Thymus (tissue), 11 donors: ENCODE data around the gene GLMP. TPM values are rescaled to one million over a fixed set of nuclear protein-coding genes. Genes with fewer than 3 reads are reported as not detected.

Experiments
- DNase-seq, 9 donors: peaks; one replicate each; pipeline ENCODE4 v3.0.0-alpha.2; 2013; ENCODE audit warnings: low spot score in 9 of 9, low read depth in 6 of 9, missing footprints in 1 of 9
- H3K27ac ChIP-seq, 2 donors: one replicate each; pipeline ENCODE4 v1.5.1; 2013; ENCODE audit warnings: control low read depth in 1 of 2, low read depth in 1 of 2, low read length in 1 of 2, mild to moderate bottlenecking in 1 of 2, moderate library complexity in 1 of 2
- H3K27me3 ChIP-seq, 2 donors: one replicate each; pipeline ENCODE4 v1.5.1; 2013; ENCODE audit warnings: low read length in 1 of 2; ENCODE audit not compliant: control insufficient read depth in 2 of 2, insufficient read depth in 1 of 2
- H3K36me3 ChIP-seq, 2 donors: one replicate each; pipeline ENCODE4 v1.5.1; 2013; ENCODE audit warnings: low read length in 1 of 2, mild to moderate bottlenecking in 1 of 2, moderate library complexity in 1 of 2; ENCODE audit not compliant: control insufficient read depth in 2 of 2, insufficient read depth in 2 of 2
- H3K4me1 ChIP-seq, 2 donors: one replicate each; pipeline ENCODE4 v1.5.1; 2013; ENCODE audit warnings: low read length in 2 of 2; ENCODE audit not compliant: control insufficient read depth in 2 of 2, insufficient read depth in 2 of 2
- H3K4me3 ChIP-seq, 2 donors: one replicate each; pipeline ENCODE4 v1.5.1; 2013; ENCODE audit warnings: low read length in 2 of 2, control low read depth in 1 of 2, mild to moderate bottlenecking in 1 of 2
- H3K9me3 ChIP-seq, 2 donors: one replicate each; pipeline ENCODE4 v1.5.1; 2013; ENCODE audit warnings: low read length in 1 of 2, mild to moderate bottlenecking in 1 of 2; ENCODE audit not compliant: control insufficient read depth in 2 of 2, insufficient read depth in 1 of 2
- WGBS: extraction: QIAGEN DNeasy Blood & Tissue Kit; methylation state at CpG from one replicate; pipeline ENCODE4 v1.1.7; 2013; 5-methylcytosine and 5-hydroxymethylcytosine counted together
- polyA plus RNA-seq: library from polyadenylated mRNA; stranded (reverse); fragments of 200-250 nt; gene quantifications from one replicate; pipeline ENCODE4 v1.2.3, GENCODE V29; 2013
- total RNA-seq: library from RNA; stranded (reverse); fragments of 120-200 nt; gene quantifications from one replicate; pipeline ENCODE4 v1.2.4, GENCODE V29; 2013
- donor health status: healthy.

Gene GLMP
- total and polyA plus RNA-seq, 2 donors, result 20.3 to 40.0 TPM

- peak within 1 kb of the TSS; percentile 63 to 77 for H3K4me3 ChIP-seq
- no peaks in the 10 kb centered on the region for H3K9me3 ChIP-seq
- peaks cover 14 to 25% of the 10 kb centered on the region in 2 donors for H3K4me1 ChIP-seq
- peaks cover 25 to 40% of the 10 kb centered on the region in 2 donors for H3K36me3 ChIP-seq
- H3K27me3 ChIP-seq, result no peaks in the 10 kb centered on the region
- peak within 1 kb of the TSS; percentile 87 to 92 for H3K27ac ChIP-seq
- peak; percentile 92 to 99 (median 96) for DNase-seq
- under 1% methylated on average over 50 of the region's 50 CpGs for WGBS
These were observed 12.8 kb downstream of the GLMP start, which contains the start of gene SMG5 for GRCh38 chr1:156282479-156283222. TSS of gene SMG5 (minus strand) at chr1:156282825. CDS start at chr1:156282680, 145 bp downstream.

GRCh38 chr1:156281693-156282478 is 13.6 kb downstream of the GLMP start:
- WGBS, result 15% methylated on average over 22 of the region's 22 CpGs
- H3K4me1 ChIP-seq, result peaks cover 14 to 25% of the 10 kb centered on the region in 2 donors

GRCh38 chr1:156281281-156281680 is 14.2 kb downstream of the GLMP start:
- peak in 3 of 9 donors; percentile 14 to 42 (median 21) for DNase-seq
- peaks cover 34 to 48% of the 10 kb centered on the region in 2 donors for H3K36me3 ChIP-seq
- 59% methylated on average over 8 of the region's 8 CpGs for WGBS
- H3K4me3 ChIP-seq, result peak overlapping the region in 1 of 2 donors; percentile 63
- H3K27ac ChIP-seq, result peak overlapping the region in 1 of 2 donors; percentile 87
- no peaks in the 10 kb centered on the region for H3K9me3 ChIP-seq
- peaks cover 14 to 25% of the 10 kb centered on the region in 2 donors for H3K4me1 ChIP-seq
- H3K27me3 ChIP-seq, result no peaks in the 10 kb centered on the region

More at GRCh38 chr1:156281693-156282478, 13.6 kb downstream of the GLMP start:
- DNase-seq, result peak in 1 of 9 donors; percentile 20
- Histone ChIP-seq H3K27ac (peak overlapping the region in 1 of 2 donors; percentile 87), H3K27me3 (no peaks in the 10 kb centered on the region), H3K36me3 (peaks cover 32 to 44% of the 10 kb centered on the region in 2 donors), H3K9me3 (no peaks in the 10 kb centered on the region), H3K4me3 (peak overlapping the region; percentile 63 to 77)

- H3K9me3 ChIP-seq, result no peaks in the 10 kb centered on the region
- peaks cover 33 to 50% of the 10 kb centered on the region in 2 donors for H3K36me3 ChIP-seq
- no peak overlapping the region for H3K4me3 ChIP-seq
- WGBS, result 97% methylated on average over 3 of the region's 3 CpGs
- H3K4me1 ChIP-seq, result peaks cover 14 to 25% of the 10 kb centered on the region in 2 donors
- H3K27me3 ChIP-seq, result no peaks in the 10 kb centered on the region
- DNase-seq, result no peak
- H3K27ac ChIP-seq, result no peak overlapping the region
These were observed 15.6 kb downstream of the GLMP start for GRCh38 chr1:156279837-156280236.

- WGBS, result 97% methylated on average over 6 of the region's 6 CpGs
These were observed 18.5 kb downstream of the GLMP start for GRCh38 chr1:156276966-156277381.

GRCh38 chr1:156276532-156276931 is 18.9 kb downstream of the GLMP start:
- H3K9me3 ChIP-seq, result no peaks in the 10 kb centered on the region
- no peak overlapping the region for H3K27ac ChIP-seq
- H3K4me3 ChIP-seq, result no peak overlapping the region
- peaks cover 66 to 82% of the 10 kb centered on the region in 2 donors for H3K36me3 ChIP-seq
- DNase-seq, result no peak
- H3K4me1 ChIP-seq, result peaks cover 6 to 7% of the 10 kb centered on the region in 2 donors
- no peaks in the 10 kb centered on the region for H3K27me3 ChIP-seq

More at GRCh38 chr1:156276966-156277381, 18.5 kb downstream of the GLMP start:
- peaks cover 10 to 12% of the 10 kb centered on the region in 2 donors for H3K4me1 ChIP-seq
- H3K9me3 ChIP-seq, result no peaks in the 10 kb centered on the region
- no peak overlapping the region for H3K27ac ChIP-seq
- H3K27me3 ChIP-seq, result no peaks in the 10 kb centered on the region
- no peak overlapping the region for H3K4me3 ChIP-seq
- peaks cover 61 to 78% of the 10 kb centered on the region in 2 donors for H3K36me3 ChIP-seq
- DNase-seq, result no peak

- no peaks in the 10 kb centered on the region for H3K4me1 ChIP-seq
- peaks cover 0 to 4% of the 10 kb centered on the region in 2 donors for H3K9me3 ChIP-seq
- peaks cover 85 to 89% of the 10 kb centered on the region in 2 donors for H3K36me3 ChIP-seq
- no peaks in the 10 kb centered on the region for H3K27me3 ChIP-seq
- 96% methylated on average over 3 of the region's 3 CpGs for WGBS
- H3K4me3 ChIP-seq, result no peak overlapping the region
- H3K27ac ChIP-seq, result no peak overlapping the region
- no peak for DNase-seq
These were observed 25.2 kb downstream of the GLMP start for GRCh38 chr1:156270314-156270713.

GRCh38 chr1:156268336-156268735 is 27.1 kb downstream of the GLMP start:
- peaks cover 82 to 84% of the 10 kb centered on the region in 2 donors for H3K36me3 ChIP-seq
- H3K27ac ChIP-seq, result no peak overlapping the region
- no peak overlapping the region for H3K4me3 ChIP-seq
- no peaks in the 10 kb centered on the region for H3K27me3 ChIP-seq
- WGBS, result over 99% methylated on average over 4 of the region's 4 CpGs
- H3K9me3 ChIP-seq, result peaks cover 0 to 4% of the 10 kb centered on the region in 2 donors
- no peaks in the 10 kb centered on the region for H3K4me1 ChIP-seq
- DNase-seq, result no peak

GRCh38 chr1:156266051-156266450 is 29.4 kb downstream of the GLMP start:
- no peaks in the 10 kb centered on the region for H3K4me1 ChIP-seq
- no peak overlapping the region for H3K27ac ChIP-seq
- H3K27me3 ChIP-seq, result no peaks in the 10 kb centered on the region
- H3K4me3 ChIP-seq, result no peak overlapping the region
- H3K36me3 ChIP-seq, result peaks cover 83 to 85% of the 10 kb centered on the region in 2 donors
- H3K9me3 ChIP-seq, result peaks cover 0 to 4% of the 10 kb centered on the region in 2 donors
- no peak for DNase-seq
- 98% methylated on average over 13 of the region's 13 CpGs for WGBS
